Fibroblast of peridontal ligament (primary cell): ENCODE results near the gene COPZ1.
A peak's percentile ranks its signal among the peaks of the same experiment; 100 is the strongest.
"Not testable (repeated sequence)": the region's sequence is repeated elsewhere in the genome, so short reads cannot be mapped to it uniquely, and the experiment has no call there.

Experiments used
- DNase-seq: peaks from one replicate; pipeline ENCODE4 v3.0.0-alpha.2; 2010; ENCODE audit errors: extremely low read depth

The COPZ1 gene

GRCh38 chr12:54294152-54294952 is 30.6 kb upstream of the COPZ1 start:
- no peak for DNase-seq

DNA sequence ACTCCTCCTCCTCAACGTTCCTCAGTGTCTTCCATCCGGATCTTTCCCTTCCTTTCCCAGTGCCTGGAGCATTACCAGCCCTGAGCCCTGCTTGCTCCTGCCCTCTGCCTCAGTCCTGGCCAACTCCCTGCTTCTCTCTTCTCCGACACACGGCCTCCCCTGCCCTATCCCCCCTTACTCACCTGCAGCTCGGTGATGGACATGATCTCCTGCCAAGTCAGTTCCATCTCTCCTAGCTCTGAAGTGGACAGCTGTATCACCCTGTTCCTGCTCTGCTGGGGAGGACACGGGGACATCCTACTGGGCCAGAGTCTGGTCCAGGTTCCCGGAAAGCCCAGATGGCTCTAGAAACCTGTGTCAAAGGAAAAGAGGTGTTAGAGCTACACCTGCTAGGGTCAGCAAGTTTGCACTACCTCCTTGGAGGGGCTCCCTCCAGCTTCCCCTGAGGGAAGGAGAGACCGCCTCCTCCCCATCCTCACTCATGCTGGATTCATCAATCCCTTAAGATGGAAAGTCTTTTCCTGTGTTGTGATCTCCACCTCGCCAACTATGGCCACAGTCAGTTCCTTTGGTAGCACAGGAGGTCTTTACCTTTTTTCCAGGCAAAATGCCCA is 29.9 kb upstream of the COPZ1 start:
- no peak for DNase-seq

GRCh38 chr12:54296393-54297099 is 28.4 kb upstream of the COPZ1 start:
- DNase-seq, result no peak

DNA sequence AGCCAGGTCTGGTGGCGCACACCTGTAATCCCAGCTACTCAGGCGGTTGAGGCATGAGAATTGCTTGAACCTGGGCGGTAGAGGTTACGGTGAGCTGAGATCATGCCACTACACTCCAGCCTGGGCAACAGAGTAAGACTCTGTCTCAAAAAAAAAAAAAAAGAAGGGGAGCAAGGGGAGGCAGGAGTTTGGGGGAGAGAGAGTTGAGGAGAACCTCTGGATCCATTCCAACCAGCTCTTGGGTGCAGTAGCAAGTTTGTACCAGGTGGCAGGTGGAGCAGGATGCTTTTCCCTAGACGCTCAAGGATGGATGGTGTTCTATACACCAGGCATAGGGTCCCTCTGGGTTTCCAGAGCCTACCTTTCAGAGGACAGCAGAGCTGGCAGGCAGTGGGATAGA is 26.0 kb upstream of the COPZ1 start:
- no peak for DNase-seq

GRCh38 chr12:54299515-54300224 is 25.3 kb upstream of the COPZ1 start:
- DNase-seq, result peak; percentile 55

DNA sequence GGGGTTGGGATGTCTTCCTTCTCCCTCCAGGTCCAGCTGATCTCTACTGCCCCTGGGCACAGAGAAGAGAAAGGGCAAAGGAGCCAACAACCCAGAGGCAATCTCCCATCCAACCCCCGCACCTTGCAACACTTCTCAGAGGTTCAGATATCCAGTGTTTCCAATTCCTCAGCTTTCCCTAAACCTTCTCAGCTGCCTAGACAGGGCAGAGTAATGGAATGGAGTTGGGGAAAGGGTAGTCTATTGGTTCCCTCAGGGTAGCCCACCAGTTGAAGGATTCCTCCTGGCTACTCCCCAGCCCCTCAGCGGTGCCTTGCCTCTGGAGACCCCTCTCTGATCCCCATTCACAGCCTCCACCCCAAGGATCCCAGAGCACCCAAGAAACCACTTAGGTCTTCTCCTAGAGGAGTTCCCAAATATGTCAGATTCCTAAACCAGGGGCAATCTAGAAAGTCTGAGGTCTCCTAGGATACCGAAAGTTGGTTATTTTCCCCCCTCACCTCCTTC is 24.7 kb upstream of the COPZ1 start:
- no peak for DNase-seq

DNA sequence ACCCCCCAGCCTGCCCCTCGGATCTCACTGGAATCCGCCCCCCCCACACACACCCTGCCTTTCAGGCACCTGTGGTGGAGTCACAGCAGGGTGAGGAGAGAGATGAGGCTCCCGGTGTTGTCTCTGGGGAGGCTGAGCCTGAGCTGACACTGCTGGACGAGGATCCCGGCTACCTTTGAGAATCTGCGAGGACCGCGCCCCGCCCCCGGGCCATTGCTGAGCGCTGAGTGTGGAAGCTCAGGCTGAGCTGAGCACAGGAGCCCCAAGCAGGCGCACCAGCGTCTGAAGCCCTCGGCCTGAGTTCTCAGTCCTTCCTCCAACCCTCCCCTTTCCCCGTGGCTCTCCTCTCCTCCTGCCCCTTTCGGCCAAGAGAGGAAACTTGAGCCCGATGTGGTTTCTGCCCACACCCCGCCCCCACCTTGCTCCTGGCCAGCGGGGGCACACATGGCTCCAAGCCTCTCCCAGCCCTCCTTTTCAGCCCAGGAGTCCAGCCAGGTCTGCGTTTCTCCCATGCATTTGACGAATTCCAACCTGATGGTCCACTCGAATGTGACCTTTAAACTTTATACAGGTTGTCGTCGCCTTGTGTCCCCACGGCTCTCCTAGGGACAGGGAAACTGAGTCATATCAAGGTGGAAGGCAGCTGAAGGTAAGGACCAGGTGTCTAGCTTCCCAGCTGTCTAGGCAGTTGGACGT is 24.1 kb upstream of the COPZ1 start, which contains the start of gene NFE2:
Gene NFE2 (minus strand): TSS at position 284 of the 696 bp plus-strand sequence. CDS start 5,767 bp downstream, outside the sequence.
- DNase-seq, result peak; percentile 68

GRCh38 chr12:54301428-54302048 is 23.4 kb upstream of the COPZ1 start:
- no peak for DNase-seq

GRCh38 chr12:54303640-54304039 is 21.3 kb upstream of the COPZ1 start:
- no peak for DNase-seq

- DNase-seq, result no peak
These were observed 20.6 kb upstream of the COPZ1 start for GRCh38 chr12:54304187-54304810.

DNA sequence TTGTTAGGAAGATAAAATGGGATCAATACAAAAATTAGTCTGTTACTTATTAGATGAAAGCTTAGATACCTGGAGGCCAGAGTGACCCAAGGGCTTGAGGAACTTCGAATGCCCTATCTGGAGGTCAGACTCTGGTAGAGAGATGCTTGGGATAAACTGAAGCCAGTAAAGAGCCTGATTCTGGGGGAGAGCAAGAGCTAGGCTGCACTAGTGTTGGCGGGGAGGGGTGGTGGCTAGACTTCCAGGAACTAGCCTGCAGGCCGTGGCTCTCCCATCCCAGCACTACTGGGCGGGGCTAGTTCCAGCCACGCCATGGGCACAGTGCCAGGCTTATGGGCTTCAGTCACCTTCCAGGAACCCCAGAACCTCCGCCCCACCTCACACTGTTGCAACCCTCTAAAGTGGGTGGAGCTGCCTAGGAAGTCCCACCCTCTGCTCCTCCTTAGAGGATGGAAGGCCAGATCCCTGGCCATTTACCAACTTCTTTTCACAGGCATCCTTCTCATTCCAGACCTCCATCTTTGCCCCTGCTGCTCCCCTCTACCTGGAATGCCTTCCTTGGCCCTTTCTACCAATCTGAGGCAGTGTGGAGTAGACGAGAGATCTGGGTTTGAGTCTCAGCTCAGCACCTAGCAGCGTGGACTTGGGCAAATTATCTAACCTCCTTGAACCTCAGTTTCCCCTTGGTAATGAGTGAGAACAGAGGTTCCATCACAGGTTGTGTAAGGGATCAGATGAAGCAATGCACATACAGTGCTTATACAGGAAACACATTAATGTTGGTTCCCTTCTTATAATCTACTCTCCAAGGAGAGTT is 17.8 kb upstream of the COPZ1 start:
- peak; percentile 33 for DNase-seq

DNA sequence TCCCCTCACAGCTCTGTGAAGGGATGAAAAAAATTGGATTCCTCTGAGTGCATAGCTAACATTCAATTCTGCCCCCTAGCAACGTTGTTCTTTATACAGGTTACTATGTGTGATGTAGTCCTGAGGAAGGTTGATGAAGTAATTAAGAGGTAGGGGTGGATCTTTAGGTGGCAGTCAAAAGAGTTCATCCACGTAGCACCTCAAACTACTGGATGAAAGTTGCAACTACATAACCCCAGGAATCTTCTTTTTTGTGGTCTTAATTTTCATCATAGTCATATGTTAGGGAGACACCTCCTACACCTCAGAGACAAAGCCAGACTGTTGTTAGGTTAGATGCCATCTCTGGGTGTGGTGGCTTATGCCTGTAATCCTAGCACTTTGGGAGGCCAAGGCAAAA is 13.9 kb upstream of the COPZ1 start:
- no peak for DNase-seq

DNA sequence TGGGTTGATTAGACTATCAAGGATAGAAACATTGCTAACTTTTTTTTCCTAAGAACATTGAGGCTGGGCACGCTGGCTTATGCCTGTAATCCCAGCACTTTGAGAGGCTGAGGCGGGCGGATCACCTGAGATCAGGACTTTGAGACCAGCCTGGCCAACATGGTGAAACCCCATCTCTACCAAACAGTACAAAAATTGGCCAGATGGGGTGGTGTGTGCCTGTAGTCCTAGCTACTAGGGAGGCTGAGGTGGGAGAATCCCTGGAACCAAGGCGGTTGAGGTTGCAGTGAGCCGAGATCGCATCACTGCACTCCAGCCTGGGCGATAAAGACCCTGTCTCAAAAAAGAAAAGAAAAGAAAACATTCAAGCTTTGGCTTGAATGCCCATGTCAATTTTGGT is 12.6 kb upstream of the COPZ1 start:
- DNase-seq, result not testable (repeated sequence)

DNA sequence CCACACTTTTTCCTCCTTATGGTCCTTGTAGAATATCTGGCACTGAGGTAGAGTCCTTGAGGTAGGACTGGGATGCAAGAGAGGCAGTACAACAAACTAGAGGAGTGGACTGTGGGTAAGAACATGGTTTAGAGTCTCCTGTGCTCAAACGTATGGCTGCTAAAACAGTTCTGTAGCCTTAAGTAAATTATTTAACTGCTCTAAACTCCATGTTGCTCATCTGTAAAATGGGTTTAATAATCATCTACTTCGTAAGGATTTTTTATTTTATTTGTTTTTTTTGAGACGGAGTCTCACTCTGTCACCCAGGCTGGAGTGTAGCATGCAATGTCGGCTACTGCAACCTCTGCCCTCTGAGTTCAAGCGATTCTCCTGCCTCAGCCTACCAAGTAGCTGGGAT is 3.6 kb upstream of the COPZ1 start:
- DNase-seq, result no peak

DNA sequence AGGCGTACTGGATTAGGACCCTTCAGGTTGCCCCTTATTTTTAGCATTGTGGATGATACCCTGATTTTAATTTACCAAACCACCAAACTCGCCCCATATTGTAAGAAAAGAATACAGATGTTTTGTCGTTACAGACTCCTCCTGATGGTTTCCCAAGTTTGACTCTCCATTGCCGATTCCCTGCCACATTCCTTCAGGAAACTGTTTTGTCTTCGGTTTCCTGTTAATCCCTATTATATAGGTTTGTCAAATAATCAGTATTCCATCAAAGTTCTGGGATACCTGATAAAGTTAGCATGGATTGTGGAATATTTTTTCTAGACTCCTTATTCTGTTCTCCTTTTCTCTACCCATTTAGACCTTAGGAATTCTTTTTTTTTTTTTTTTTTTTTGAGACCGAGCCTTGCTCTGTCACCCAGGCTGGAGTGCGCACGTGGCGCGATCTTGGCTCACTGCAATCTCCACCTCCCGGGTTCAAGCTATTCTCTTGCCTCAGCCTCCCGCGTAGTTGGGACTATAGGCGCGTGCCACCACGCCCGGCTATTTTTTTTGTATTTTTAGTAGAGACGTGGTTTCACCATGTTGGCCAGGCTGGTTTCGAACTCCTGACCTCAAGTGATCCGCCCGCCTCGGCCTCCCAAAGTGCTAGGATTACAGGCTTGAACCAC is 645 bp downstream of the COPZ1 start:
- not testable (repeated sequence) for DNase-seq

DNA sequence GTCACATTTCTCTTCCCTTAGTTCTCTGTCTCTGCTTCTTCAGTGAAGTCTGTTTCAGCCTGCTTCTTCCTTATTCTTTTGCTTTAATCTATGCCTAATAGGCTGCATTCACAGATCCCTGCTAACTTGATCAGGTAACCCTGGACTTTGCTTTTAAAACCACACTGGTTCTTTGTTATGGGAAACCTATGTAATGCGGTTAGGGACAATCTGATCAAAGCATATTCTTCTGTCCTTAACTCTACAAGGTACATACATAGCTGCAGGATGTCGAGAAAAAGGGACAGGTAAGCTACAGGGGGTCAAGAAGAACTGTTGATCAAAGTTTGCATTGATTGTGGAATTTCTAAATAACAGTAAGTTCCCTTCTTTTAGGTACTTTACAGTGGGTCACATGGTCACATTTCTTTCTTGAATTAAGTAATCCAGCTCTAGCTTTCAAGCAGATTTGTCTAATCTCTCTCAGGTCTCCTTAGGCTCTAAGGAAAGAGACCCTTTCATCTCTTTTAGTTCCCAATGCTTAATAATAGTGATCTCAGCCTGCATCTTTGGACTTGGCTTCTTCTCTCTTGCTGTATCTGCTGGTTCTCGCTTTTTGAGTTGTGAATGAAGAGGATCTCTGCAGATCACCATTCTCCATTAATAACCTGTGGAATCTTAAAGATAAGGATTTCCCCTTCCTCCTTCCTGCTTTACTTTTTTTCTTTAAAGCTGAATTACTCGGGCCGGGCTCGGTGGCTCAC is 3.8 kb downstream of the COPZ1 start:
- no peak for DNase-seq

GRCh38 chr12:54329759-54330158 is 4.8 kb downstream of the COPZ1 start:
- DNase-seq, result no peak

- no peak for DNase-seq
These were observed 5.5 kb downstream of the COPZ1 start for GRCh38 chr12:54330442-54330841.
